Islet of Langerhans (tissue), 1 donor: ENCODE results near the gene LGI1.

ENCODE experiments used
- FAIRE-seq: peaks from one replicate; lab custom pipeline; 2011; peaks lifted over from hg19 to GRCh38; lab: Jason Lieb, UNC

LGI1 gene

DNA sequence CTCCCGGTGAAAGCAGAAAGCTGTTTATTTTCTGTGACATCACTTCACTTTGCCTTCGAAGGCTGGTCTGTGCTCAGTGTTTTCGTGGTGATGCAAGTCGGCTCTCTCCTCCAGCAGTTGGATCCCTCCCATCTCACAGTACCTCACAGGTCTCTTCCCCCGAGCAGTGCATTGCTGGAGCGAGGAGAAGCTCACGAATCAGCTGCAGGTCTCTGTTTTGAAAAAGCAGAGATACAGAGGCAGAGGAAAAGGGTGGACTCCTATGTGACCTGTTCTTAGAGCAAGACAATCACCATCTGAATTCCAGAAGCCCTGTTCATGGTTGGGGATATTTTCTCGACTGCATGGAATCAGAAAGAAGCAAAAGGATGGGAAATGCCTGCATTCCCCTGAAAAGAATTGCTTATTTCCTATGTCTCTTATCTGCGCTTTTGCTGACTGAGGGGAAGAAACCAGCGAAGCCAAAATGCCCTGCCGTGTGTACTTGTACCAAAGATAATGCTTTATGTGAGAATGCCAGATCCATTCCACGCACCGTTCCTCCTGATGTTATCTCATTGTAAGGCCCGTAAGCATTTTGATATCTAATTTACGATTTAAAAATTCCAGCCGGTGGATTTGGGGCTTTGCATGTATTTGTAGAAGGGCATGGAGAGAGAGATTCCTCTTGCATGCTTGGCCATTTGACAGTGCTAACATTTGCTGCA is at the start of gene LGI1:
TSS of gene LGI1 (plus strand) at position 136 of the 707 bp plus-strand sequence. CDS start at position 345, 209 bp downstream.
- no peak for FAIRE-seq

DNA sequence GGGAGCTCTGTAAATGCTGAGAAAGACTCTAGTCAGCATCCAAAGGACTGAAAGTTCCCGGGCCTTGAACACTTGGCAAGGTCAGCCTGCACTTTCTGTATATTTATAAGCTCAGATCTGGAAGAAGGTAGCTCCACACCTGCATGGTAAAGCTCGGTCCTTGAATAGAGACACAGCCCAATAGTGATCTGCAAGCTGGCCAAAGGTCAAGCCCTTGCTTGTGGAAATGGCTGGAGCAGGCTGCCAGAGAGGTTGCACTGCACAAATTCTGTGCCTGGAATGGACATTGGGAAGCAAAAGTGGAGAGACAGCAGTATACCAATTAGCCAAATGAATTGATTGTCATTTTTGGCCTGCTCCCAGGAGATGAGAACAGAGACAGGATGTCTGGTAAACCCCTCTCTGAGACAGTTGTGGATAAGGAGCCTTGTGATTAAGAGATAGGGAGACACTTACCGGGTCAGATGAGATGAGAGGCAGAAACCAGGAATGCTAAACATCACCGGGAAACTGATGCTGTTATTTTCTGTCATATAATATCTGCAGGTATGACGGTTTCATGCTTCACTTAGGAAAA is 47.3 kb upstream of the LGI1 start:
- no peak for FAIRE-seq

DNA sequence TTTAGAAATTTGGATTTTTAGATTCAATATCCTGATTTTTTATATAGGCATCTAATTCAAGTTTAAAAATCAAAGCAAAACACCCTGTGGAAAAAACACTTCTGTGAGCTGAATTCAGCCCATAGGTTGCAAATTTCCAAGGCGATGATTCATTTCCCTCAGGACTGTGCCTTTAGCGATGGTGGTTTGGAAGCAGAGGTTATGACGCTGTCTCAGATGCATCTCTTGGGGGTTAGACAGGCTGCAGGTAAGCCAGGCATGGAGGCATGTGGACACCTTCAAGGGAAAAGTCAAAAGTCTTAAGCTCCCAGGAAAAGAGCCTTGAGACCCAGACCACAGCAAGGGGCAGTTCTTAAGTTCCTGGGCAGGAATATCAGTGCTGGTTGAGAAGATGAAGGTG is 45.8 kb upstream of the LGI1 start:
- FAIRE-seq: no peak

DNA sequence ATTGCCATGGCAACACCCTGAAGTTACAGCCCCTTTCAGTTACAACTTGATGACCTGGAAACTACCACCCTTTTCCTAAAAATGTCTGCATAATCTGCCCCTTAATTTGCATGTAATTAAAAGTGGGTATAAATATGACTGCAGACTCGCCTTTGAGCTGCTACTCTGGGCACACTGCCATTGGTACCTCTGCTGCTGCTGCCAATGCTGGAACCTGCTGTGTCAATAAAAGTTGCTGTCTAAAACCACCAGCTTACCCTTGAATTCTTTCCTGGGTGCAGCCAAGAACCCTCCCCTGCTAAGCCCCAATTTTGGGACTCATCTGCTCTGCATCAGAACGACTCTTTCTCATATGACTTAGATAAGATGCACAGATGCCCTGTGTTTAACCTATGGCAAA is 45.1 kb upstream of the LGI1 start:
- no peak for FAIRE-seq

DNA sequence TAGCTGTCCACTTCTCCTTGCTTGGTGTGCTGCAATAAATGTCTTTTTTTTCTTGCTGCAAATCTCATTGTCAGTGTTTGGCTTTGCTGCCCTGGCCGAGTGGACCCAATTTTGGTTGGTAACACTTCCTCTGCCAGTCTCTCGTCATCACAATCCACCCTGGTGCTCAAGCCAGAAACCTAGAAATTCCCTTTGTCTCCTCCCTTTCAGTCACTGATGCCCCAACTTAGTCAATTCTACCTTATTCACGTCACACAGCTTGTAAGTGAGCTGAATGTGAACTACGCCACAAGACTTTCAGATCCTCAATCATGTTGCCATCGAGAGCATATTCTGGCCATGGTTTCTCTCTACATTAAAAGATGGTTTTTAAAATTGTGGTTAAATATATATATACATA is 42.4 kb upstream of the LGI1 start:
- no peak for FAIRE-seq

DNA sequence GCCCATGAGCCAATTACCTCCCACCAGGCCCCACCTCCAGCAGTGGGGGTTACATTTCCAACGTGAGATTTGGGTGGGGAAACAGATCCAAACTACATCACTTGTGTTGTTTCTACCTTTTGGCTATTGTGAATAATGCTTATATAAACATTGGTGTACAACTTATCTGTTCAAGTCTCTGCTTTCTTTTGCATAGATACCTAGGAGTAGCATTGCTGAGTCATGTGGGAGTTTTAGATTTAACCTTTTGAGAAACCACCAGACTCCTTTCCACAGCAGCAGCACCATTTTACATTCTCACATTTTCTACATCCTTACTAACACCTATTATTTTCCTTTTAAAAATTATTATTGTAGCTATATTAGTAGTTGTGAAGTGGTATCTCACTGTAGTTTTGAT is 41.0 kb upstream of the LGI1 start:
- FAIRE-seq: no peak

DNA sequence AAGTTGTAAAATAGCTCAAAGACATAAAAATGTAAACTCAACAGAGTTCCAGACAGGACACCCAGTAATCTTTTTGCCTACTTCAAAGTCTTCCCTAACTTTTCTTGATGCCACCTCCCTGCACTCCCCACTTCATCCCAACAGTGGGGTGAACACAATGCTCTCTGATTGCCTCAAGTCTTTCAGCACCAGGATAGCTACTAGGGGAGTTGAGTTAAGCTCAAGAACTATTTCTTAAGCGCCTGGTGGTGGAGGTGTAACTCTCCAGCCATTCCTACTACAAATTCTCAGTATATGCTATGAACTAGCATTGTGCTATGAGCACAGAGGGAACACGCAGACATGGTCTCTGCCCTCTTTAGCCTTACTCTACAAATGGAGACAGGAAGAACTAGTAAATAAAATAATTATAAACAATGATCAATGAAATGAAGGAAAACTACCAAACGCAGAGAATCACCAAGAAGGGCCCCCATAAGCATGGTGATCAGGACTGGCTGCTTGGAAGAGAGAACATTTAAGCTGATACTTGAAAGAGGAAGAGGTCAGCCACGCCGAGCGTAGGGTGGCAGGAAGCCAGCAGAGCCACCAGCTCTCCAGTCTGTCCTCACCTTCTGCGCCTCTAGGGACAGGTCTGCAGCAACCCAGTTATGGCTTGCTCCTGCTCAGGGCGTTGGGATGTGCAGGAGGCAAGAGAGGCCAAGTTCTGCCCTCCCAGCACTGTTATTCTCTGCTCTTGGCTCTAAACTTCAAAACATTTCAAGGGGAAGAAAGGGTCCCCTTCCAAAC is 38.6 kb upstream of the LGI1 start:
- FAIRE-seq: no peak

DNA sequence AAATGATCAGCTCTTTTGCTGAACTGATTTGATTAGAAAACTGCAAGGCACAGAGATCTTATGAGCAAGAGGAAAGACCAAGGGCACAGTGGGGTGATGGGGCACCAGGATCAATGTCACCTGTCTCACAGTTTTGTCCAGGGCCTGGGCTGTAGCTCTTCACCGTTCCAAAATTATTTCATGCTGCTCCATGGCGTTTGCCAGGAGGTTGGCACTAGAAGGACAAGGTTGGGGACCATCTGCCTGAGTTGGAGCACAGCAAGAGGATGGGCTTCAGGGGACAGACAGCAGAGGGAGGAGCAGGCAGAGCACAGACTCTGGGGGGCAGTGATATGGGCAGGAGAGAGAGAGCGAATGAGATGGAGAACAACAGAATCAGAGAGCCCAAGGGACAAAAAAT is 37.8 kb upstream of the LGI1 start:
- no peak for FAIRE-seq

DNA sequence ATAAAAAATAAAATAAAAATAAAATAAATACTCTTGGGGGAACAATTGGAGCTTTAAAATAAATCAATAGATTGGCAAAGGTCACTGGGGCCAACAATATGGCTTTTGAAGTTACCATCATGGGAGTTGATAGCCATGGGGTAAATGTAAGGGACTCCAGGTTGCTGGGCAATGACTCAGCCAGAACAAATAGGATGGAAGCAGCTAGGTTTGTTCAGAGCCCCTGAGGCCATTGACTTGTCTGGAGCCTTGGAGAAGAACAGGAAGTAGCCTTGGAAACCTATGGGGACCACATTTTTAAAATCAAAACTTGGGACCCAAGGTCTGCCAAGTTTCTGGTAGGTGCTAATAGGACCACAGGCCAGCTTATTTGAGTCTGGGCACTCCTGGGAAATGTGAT is 35.2 kb upstream of the LGI1 start:
- no peak for FAIRE-seq

DNA sequence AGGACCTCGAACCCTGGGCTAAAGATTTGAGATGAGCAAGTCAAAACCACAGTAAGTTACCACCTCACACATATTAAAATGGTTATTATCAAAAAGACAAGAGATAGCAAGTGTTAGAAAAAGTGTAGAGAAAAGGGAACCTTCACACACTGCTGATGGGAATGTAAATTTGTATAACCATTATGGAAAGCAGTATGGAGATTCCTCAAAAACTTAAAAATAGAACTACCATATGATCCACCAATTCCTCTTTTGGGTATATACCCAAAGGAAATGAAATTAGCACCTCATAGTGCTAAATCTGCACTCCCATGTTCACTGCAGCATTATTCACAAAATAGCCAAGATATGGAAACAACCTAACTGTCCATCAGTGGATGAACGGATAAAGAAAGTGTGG is 34.6 kb upstream of the LGI1 start:
- FAIRE-seq: no peak

DNA sequence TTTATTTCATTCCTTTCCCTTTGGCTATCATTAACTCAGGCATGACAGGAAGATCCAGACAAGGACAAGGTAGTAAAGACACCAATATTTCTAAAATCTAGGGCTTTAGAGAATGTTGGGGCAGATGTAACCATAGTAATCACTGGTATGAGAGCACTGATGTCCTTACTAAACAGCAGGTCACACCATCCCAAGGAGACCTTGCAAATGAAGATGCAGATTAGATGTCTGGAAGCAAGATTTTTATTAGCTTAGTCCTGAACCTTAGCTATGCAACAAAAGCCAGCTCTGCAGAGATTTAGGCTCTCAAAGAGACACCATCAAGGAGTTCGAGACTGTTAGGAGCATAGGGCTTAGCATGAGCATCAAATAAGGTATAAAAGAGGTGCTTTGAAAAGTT is 31.7 kb upstream of the LGI1 start:
- FAIRE-seq: no peak

DNA sequence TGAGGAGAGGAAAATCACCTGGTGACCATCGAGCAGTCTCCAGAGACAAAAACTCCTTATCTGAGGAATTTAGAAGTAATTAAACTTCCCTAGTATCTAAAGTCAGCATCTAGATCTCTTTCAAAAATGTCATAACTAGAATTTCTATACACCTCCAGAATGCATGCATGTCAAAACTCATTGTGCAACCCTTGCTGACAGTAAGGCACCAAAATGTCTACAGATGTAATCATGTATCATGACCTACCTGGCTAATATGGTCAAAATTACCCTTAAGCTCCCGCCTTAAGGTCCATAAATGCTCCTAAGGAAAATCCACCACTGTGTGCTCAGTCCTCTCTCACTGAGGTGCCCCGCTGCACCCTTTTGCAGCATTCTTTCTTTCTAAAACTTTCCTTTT is 16.4 kb upstream of the LGI1 start:
- no peak for FAIRE-seq

DNA sequence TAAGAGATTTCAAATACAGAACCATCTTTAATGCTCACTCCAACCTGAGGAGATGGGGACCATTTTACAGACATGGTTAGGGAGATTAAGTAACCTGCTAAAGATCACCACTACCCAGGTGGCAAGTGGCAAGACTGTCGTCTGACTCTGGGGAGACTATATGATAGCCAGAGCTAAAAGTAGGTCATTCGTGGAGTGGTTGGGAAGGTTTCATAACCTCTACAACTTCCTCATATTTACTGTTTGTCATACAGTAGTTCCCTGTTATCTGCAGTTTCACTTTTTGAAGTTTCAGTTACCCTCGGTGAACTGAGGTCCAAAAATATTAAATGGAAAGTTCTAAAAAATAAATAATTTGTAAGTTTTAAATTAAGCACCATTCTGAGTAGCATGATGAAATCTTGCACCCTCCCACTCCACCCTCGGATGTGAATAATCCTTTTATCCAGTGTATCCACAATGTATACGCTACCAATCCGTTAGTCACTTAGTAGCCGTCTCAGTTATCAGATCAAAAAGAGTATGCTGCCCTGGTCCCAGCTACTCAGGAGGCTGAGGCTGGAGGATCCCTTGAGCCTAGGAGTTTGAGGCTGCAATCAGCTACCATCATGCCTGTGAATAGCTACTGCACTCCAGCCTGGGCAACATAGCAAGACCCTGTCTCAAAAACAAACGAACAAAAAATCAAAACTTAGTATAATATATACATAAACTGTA is 14.9 kb upstream of the LGI1 start:
- FAIRE-seq: no peak

DNA sequence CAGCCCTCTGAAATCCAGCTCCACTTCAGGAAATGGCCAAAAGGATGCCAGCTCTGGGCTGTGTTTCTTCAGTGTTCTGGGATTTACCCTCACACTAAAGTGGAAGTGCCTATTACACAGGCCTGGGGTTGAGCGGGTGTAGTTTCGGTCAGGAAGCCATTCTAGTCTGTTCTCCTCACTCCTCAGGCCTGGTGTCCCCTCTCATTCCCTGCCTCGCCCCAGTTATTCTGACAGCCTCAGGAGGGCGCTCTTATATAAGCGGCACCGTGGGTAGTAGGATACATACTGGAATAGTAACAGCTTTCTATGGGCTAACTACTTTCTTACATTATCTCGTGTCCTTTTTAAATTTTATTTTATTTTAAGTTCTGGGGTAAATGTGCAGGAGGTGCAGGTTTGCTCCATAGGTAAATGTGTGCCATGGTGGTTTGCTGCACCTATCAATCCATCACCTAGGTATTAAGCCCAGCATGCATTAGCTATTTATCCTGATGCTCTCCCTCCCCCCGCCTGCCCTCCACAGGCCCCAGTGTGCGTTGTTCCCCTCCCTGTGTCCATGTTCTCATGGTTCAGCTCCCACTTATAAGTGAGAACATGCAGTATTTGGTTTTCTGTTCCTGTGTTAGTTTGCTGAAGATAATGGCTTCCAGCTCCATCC is 12.2 kb upstream of the LGI1 start:
- no peak for FAIRE-seq

DNA sequence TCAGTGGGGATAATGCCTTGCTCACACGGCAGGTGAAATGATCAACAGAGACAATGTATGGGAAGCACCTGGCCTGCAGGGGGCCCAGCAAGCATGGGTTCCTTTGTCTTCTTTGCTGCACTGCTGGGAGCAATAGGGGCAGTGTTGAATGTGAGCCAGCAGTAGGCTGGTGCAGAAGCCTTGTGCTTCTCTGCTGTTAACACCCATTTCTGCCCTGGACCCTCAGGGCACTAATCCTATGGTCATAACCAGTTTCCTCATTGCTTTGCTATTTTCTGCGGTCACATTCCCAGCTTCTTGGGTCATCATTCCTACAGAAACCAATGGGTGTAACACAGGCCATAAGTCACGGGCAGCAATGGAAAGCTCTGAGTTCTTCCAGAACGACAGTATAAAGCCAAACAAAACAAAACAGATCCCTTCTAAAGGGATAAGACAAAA is 10.9 kb upstream of the LGI1 start:
- no peak for FAIRE-seq

DNA sequence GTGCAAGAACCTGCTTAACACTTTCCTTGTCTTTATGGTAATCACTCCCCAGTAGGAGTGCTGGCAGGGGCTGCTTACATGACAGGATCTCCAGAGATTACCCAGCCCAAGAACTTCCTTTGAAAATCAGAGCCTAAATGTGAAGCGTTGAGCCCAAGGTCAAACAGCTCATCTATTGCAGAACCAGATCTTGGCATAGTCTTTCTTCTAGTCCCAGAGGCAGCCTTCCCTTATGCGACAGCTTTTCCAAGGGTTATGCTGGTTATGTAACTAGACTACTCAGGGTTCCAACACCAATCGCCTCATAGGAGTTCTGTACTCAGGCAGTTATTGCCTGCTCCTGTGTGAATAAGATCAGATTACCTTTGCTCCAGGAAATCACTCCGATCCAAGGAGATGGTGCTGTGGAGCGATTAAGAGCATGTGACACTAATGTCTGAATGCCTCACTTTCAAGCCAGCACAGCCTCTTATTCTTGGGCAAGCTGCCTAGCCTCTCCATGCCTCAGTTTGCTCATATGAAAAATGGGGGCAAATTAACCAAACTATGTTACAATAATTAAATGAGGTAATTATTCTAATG is 8.4 kb upstream of the LGI1 start:
- FAIRE-seq: no peak

DNA sequence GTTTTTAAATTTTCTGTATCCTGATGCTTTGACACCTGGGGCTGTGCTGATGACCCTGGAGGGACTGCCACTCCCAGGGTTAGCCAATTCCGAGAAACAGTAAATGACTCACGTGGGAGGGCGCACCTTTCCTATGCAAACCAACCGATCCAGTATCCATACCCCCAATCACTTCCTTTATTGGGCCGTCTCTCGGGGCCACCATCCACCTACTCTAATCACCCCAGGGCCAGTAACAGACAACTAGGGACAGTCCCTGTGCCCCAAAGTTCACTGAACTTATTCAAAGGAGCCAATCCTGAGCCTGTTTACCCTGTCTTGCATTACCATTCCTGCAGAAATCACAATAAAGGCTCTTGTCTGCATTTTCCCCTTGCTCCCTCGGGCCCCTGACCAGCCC is 6.6 kb upstream of the LGI1 start:
- FAIRE-seq: no peak

DNA sequence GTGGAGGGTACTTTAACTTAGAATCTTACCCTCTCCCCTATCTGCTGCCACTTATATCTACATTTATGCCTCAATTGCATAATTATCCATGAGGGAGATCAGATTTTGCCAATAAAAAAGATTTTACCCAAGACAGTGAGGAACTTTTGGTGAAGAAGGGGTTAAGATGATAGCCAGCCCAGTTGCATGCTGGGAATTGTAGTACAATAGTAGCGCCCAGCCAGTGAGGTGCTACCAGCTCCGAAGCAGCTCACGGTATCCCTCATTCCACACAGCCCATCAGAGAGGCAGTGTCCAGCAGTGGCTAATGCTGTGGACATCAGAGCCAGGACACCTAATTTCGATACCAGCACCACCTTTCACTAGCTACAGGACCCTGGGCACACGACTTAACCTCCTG is 5.9 kb upstream of the LGI1 start:
- no peak for FAIRE-seq

DNA sequence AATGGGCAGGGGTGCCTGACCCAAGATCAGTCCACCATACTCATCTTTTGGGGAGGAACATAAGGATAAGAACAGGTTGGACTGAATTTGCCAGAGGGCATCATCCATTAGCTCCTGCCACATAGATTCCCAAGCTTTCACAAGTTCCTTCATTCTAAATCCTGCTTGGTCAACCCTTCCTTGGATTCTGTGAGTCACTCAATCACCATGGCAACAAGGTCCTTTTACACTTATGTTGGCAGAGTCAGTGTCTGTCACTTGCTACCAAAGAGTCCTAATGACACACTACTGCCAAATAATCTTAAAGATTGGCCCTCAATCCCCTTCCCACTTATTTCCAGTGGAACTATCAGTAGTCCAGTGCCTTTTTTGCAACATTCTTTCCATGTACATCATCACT is 5.0 kb upstream of the LGI1 start:
- FAIRE-seq: no peak

DNA sequence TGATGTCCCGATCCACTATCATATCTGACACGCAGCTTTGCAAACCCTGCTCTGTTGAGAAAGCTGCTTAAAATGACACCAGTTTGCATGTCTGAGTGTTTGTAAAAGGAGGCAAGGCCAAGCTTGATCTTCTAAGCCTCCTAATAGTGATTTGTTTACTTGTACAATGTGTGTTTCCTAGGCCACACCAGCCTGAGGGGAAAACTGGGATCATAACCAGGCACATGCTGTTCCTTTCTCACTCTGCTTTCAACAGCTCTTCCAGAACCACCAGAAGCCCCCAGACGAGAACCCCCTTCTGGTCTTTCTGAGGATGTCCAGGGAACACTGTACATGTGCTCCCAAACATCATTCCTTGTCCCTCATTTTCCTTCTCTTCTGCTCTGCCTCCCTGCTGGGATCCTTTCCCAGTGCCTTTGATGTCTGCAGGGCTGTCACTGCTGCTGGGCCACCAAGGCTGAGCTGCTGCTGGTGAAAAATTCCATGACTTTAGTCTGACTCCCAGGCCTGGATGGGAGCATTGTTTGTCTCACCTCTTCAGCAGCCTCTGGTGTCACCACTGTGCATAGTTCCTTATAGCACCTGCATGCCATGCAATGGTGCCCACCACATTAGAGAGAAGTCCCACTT is 4.0 kb upstream of the LGI1 start:
- no peak for FAIRE-seq

DNA sequence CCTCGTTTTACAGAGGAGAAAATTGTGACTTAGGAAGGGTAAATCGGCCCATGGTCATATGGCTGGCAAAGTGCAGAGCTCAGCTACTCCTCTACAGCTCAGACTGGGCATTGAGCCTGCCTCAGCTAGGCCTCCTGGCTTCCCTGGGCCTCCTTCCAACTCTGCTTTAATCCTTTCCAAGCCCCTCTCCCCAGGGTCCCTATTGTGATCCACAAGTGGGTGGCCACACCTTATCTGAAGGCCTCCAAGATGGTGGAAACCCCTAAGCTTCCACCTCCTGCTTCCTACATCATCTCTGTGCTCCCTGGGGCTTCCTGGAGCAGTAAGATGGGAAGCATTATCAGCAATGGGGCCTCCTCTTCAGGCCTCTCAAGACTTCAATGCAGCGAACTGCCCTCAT is 3.0 kb upstream of the LGI1 start:
- no peak for FAIRE-seq
